ENCODE results near the gene DOCK9. TPM values are rescaled to one million over a fixed set of nuclear protein-coding genes. Genes with fewer than 3 reads are reported as not detected.
"Not testable (repeated sequence)": the region's sequence is repeated elsewhere in the genome, so short reads cannot be mapped to it uniquely, and the experiment has no call there.

The DOCK9 gene
- total RNA-seq, 2 experiments from 2014 or later = 129 to 132 TPM

GRCh38 chr13:98765996-98766519 is 211.8 kb downstream of the DOCK9 start:
- Mint-ChIP-seq H3K36me3 (ENCODE audit: low read depth) (no peaks in the 10 kb centered on the region), H3K4me1 (peaks cover 3% of the 10 kb centered on the region), H3K27ac (no peak overlapping the region), H3K4me3 (no peak overlapping the region), H3K9me3 (peaks cover 3% of the 10 kb centered on the region), H3K27me3 (peaks cover 10% of the 10 kb centered on the region)
- no peak for DNase-seq
- CTCF ChIA-PET = no interaction called here
- POLR2A ChIA-PET = no interaction called here

- Mint-ChIP-seq H3K27me3 (peaks cover 12% of the 10 kb centered on the region), H3K27ac (no peak overlapping the region), H3K36me3 (ENCODE audit: low read depth) (peaks cover 1% of the 10 kb centered on the region), H3K4me1 (peaks cover 5% of the 10 kb centered on the region), H3K4me3 (no peak overlapping the region), H3K9me3 (peaks cover 4% of the 10 kb centered on the region)
- ChIA-PET CTCF (interaction anchor here (0.8 kb wide), 1 partner anchor 8 kb away, joined by 3 read pairs; no protein-coding TSS in a partner anchor), POLR2A (no interaction called here)
- no peak for DNase-seq
Measured at GRCh38 chr13:98761986-98762616, 215.8 kb downstream of the DOCK9 start.

GRCh38 chr13:98761126-98761985 is 216.5 kb downstream of the DOCK9 start:
- DNase-seq = no peak
- H3K4me1 Mint-ChIP-seq = peaks cover 5% of the 10 kb centered on the region
- CTCF ChIA-PET = interaction anchor here (0.8 kb wide), 1 partner anchor 9 kb away, joined by 3 read pairs; no protein-coding TSS in a partner anchor
- no peak overlapping the region for H3K4me3 Mint-ChIP-seq
- POLR2A ChIA-PET = no interaction called here
- no peak overlapping the region for H3K27ac Mint-ChIP-seq
- peaks cover 4% of the 10 kb centered on the region for H3K9me3 Mint-ChIP-seq
- peaks cover 1% of the 10 kb centered on the region for H3K36me3 Mint-ChIP-seq (ENCODE audit: low read depth)
- H3K27me3 Mint-ChIP-seq = peaks cover 14% of the 10 kb centered on the region

- DNase-seq = no peak
- Mint-ChIP-seq H3K4me1 (no peaks in the 10 kb centered on the region), H3K27me3 (peaks cover 47% of the 10 kb centered on the region), H3K4me3 (no peak overlapping the region), H3K9me3 (peaks cover 10% of the 10 kb centered on the region), H3K36me3 (ENCODE audit: low read depth) (peaks cover 8% of the 10 kb centered on the region), H3K27ac (no peak overlapping the region)
- ChIA-PET POLR2A (no interaction called here), CTCF (no interaction called here)
Measured at GRCh38 chr13:98755729-98756128, 222.1 kb downstream of the DOCK9 start.

GRCh38 chr13:98755116-98755515 is 222.7 kb downstream of the DOCK9 start:
- Mint-ChIP-seq H3K36me3 (ENCODE audit: low read depth) (peaks cover 7% of the 10 kb centered on the region), H3K27ac (no peak overlapping the region), H3K4me1 (no peaks in the 10 kb centered on the region), H3K27me3 (peaks cover 50% of the 10 kb centered on the region), H3K4me3 (no peak overlapping the region), H3K9me3 (peaks cover 6% of the 10 kb centered on the region)
- ChIA-PET POLR2A (no interaction called here), CTCF (no interaction called here)
- DNase-seq = no peak

- CTCF ChIA-PET; H3K27ac Mint-ChIP-seq; POLR2A ChIA-PET; H3K9me3 Mint-ChIP-seq; H3K4me1 Mint-ChIP-seq; DNase-seq; H3K4me3 Mint-ChIP-seq; H3K36me3 Mint-ChIP-seq (ENCODE audit: low read depth): not testable (repeated sequence)
- H3K27me3 Mint-ChIP-seq = peaks cover 53% of the 10 kb centered on the region
Measured at GRCh38 chr13:98754468-98754867, 223.4 kb downstream of the DOCK9 start.

- H3K4me3 Mint-ChIP-seq = no peak within 1 kb of the TSS
- H3K27me3 Mint-ChIP-seq = peaks cover 57% of the 10 kb centered on the region
- peaks cover 6% of the 10 kb centered on the region for H3K9me3 Mint-ChIP-seq
- ChIA-PET POLR2A (no interaction called here), CTCF (no interaction called here)
- no peak for DNase-seq
- peaks cover 7% of the 10 kb centered on the region for H3K36me3 Mint-ChIP-seq (ENCODE audit: low read depth)
- no peak within 1 kb of the TSS for H3K27ac Mint-ChIP-seq
- no peaks in the 10 kb centered on the region for H3K4me1 Mint-ChIP-seq
Measured at GRCh38 chr13:98752467-98753290, 225.2 kb downstream of the DOCK9 start, which contains the start of gene SLC15A1. TSS of gene SLC15A1 (minus strand) at chr13:98752672. CDS start at chr13:98752598, 74 bp downstream.

- CTCF ChIA-PET = interaction anchor here (1.0 kb wide), 1 partner anchor 12 kb away, joined by 3 read pairs; no protein-coding TSS in a partner anchor
- POLR2A ChIA-PET = no interaction called here
- H3K4me1 Mint-ChIP-seq = no peaks in the 10 kb centered on the region
- H3K9me3 Mint-ChIP-seq = peaks cover 6% of the 10 kb centered on the region
- no peak overlapping the region for H3K27ac Mint-ChIP-seq
- no peak overlapping the region for H3K4me3 Mint-ChIP-seq
- H3K36me3 Mint-ChIP-seq (ENCODE audit: low read depth) = peaks cover 7% of the 10 kb centered on the region
- peaks cover 57% of the 10 kb centered on the region for H3K27me3 Mint-ChIP-seq
- DNase-seq = no peak
Measured at GRCh38 chr13:98751861-98752466, 225.9 kb downstream of the DOCK9 start.

- peaks cover 55% of the 10 kb centered on the region for H3K27me3 Mint-ChIP-seq
- no peak overlapping the region for H3K27ac Mint-ChIP-seq
Measured at GRCh38 chr13:98751367-98751782, 226.5 kb downstream of the DOCK9 start.

GRCh38 chr13:98749501-98749900 is 228.4 kb downstream of the DOCK9 start:
- no peaks in the 10 kb centered on the region for H3K4me1 Mint-ChIP-seq
- peaks cover 7% of the 10 kb centered on the region for H3K36me3 Mint-ChIP-seq (ENCODE audit: low read depth)
- ChIA-PET POLR2A (no interaction called here), CTCF (no interaction called here)
- no peak for DNase-seq
- no peak overlapping the region for H3K4me3 Mint-ChIP-seq
- H3K9me3 Mint-ChIP-seq = peaks cover 6% of the 10 kb centered on the region
- H3K27ac Mint-ChIP-seq = no peak overlapping the region
- H3K27me3 Mint-ChIP-seq = peaks cover 47% of the 10 kb centered on the region

More at GRCh38 chr13:98751367-98751782, 226.5 kb downstream of the DOCK9 start:
- H3K9me3 Mint-ChIP-seq = peaks cover 6% of the 10 kb centered on the region
- POLR2A ChIA-PET = no interaction called here
- DNase-seq = no peak
- peaks cover 7% of the 10 kb centered on the region for H3K36me3 Mint-ChIP-seq (ENCODE audit: low read depth)
- CTCF ChIA-PET = interaction anchor here (1.0 kb wide), 1 partner anchor 11 kb away, joined by 3 read pairs; no protein-coding TSS in a partner anchor
- no peaks in the 10 kb centered on the region for H3K4me1 Mint-ChIP-seq
- H3K4me3 Mint-ChIP-seq = no peak overlapping the region

- no peak for DNase-seq
- POLR2A ChIA-PET = no interaction called here
- Mint-ChIP-seq H3K9me3 (no peaks in the 10 kb centered on the region), H3K4me3 (no peak overlapping the region), H3K36me3 (ENCODE audit: low read depth) (no peaks in the 10 kb centered on the region), H3K27me3 (peaks cover 27% of the 10 kb centered on the region), H3K27ac (no peak overlapping the region), H3K4me1 (no peaks in the 10 kb centered on the region)
- CTCF ChIA-PET = no interaction called here
Measured at GRCh38 chr13:98746968-98747367, 230.9 kb downstream of the DOCK9 start.
